Lower lobe of right lung (tissue), 2 donors: ENCODE data around the gene S100A8. TPM values are rescaled to one million over a fixed set of nuclear protein-coding genes. Genes with fewer than 3 reads are reported as not detected.

ENCODE experiments used
- ATAC-seq, 2 donors: fragments of 200-7000 bp; cut with Tn5 transposase; one replicate each; pipeline ENCODE4 v1.9.1; 2020 to 2022; ENCODE audit warnings: mild to moderate bottlenecking in 2 of 2, moderate library complexity in 2 of 2
- DNase-seq: peaks from one replicate; pipeline ENCODE4 v3.0.0-alpha.2; 2020
- H3K27ac ChIP-seq: fragments of 200-600 bp; one replicate; pipeline ENCODE4 v1.8.0; 2022
- H3K27me3 ChIP-seq: fragments of 200-600 bp; one replicate; pipeline ENCODE4 v1.8.0; 2022; ENCODE audit warnings: low read depth
- H3K36me3 ChIP-seq: fragments of 200-600 bp; one replicate; pipeline ENCODE4 v1.8.0; 2022; ENCODE audit warnings: mild to moderate bottlenecking
- H3K4me1 ChIP-seq: fragments of 200-600 bp; one replicate; pipeline ENCODE4 v1.8.0; 2022
- H3K4me3 ChIP-seq: fragments of 200-600 bp; one replicate; pipeline ENCODE4 v1.8.0; 2022; ENCODE audit warnings: mild to moderate bottlenecking
- H3K9me3 ChIP-seq: fragments of 200-600 bp; one replicate; pipeline ENCODE4 v1.8.0; 2022
- intact Hi-C: fragments of 100-400 bp; cut with DNase I; formaldehyde crosslinking; loops from one replicate; pipeline ENCODE4 v1.11.0; 2022
- total RNA-seq: library from RNA; stranded (reverse); fragmentation: NEBNext Ultra II Directional; extraction: Animal tissue kit (Norgen Biotek cat#: 25700); gene quantifications from one replicate; pipeline ENCODE4 v1.2.1, GENCODE V29; 2021
- TF ChIP-seq, protein P1 (sequence below): fragments of 200-600 bp; IDR thresholded peaks from one replicate; pipeline ENCODE4 v1.8.0; 2022; ENCODE audit warnings: antibody characterized with exemption, mild to moderate bottlenecking
- donor health status: DM: no; HTN: yes; CAD: no; lungs with severe emphysema.

The S100A8 gene
- total RNA-seq, 1 donor from 2014 or later = 622 TPM

DNA sequence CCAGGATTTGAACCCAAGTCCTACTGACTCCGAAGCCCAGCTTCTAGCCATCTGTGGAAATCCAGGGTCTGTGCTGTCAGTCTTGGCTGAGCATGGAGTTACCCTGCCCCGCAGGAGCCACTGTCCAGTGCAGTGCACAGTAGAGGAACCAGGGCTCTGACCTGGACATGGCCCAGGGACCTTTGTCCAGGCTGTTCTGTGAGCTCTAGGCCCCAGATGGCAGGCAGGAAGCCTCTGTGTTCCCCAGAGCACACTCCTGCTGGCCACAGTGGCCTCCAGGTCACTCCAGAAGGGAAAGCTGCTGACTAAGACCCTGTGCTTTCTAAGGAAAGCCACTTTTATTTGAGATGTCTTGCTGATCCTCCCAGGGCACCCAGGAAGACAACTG lies 39.3 kb upstream of the S100A8 start:
- ATAC-seq (no peak), DNase-seq (no peak)
- Histone ChIP-seq H3K27ac (no peak overlapping the region), H3K9me3 (no peaks in the 10 kb centered on the region), H3K4me1 (no peaks in the 10 kb centered on the region), H3K36me3 (no peaks in the 10 kb centered on the region), H3K4me3 (no peak overlapping the region), H3K27me3 (peaks cover 5% of the 10 kb centered on the region)
- intact Hi-C loops = no loop called here
- TF ChIP-seq, protein P1, sequence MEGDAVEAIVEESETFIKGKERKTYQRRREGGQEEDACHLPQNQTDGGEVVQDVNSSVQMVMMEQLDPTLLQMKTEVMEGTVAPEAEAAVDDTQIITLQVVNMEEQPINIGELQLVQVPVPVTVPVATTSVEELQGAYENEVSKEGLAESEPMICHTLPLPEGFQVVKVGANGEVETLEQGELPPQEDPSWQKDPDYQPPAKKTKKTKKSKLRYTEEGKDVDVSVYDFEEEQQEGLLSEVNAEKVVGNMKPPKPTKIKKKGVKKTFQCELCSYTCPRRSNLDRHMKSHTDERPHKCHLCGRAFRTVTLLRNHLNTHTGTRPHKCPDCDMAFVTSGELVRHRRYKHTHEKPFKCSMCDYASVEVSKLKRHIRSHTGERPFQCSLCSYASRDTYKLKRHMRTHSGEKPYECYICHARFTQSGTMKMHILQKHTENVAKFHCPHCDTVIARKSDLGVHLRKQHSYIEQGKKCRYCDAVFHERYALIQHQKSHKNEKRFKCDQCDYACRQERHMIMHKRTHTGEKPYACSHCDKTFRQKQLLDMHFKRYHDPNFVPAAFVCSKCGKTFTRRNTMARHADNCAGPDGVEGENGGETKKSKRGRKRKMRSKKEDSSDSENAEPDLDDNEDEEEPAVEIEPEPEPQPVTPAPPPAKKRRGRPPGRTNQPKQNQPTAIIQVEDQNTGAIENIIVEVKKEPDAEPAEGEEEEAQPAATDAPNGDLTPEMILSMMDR = no peak

DNA sequence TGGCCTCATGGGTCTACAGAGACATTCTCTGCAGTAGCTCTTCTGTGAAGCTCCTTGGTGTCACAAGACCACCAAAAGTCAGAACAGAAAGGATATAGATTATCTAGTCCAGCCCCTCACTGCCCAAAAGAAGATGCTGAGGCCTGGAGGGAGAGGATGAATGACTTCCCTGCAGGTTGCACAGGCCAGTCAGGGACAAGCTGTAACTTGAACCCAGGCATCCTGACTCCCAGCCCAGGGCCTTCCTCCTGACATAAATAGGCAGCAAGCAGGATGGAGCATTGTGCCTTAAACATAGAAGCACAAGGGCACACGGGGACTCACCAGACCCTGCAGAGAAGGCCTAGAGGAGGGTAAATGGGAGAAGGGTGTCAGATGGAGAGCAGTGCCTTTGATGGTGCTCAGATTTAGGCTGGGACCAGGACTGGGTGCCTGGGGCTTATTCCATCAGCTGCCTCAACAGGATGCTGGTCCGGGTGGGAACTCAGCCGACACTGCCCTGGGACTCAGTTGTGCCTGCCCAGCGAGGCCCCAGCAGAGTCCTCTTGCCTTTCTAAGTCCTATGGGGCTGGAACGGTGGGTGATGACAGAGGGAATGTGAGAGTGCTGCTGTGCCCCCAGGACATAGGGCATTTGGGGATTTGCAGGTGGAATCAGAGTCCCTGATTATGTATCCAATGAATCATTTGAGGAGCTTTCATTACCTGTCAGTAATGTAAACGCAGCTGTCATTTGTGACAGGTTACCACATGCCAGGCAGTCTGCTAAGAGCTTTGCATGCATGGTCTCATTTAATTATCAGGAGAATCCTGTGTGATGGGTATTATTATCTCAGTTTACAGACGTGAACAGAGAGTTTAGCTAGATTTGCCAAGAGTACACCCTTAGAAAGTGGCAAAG lies 38.6 kb upstream of the S100A8 start:
- H3K9me3 ChIP-seq = no peaks in the 10 kb centered on the region
- no peak overlapping the region for H3K4me3 ChIP-seq
- no peak for DNase-seq
- TF ChIP-seq, protein P1 = no peak
- no peaks in the 10 kb centered on the region for H3K36me3 ChIP-seq
- no peak overlapping the region for H3K27ac ChIP-seq
- ATAC-seq = no peak
- intact Hi-C loops = no loop called here
- peaks cover 6% of the 10 kb centered on the region for H3K27me3 ChIP-seq
- no peaks in the 10 kb centered on the region for H3K4me1 ChIP-seq

DNA sequence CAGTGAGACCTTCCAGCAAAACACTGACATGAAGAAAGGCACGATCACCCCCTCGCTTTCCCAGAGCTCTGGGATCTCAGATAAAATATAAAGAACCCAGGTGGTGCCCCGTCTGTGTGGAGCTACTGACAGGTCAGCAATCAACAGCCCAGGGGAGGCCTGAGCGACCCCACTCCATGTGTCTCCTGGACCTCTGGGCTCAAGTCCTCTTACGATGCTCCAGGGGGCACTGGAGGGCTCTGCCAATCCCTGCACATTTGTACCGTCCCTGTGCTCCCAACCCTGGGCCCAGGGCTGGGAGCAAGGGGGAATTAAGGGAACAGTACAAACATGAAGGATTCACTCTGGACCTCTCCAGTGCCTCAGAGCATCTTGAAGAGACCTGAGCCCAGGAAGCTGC lies 37.9 kb upstream of the S100A8 start:
- intact Hi-C loops = no loop called here
- Histone ChIP-seq H3K9me3 (no peaks in the 10 kb centered on the region), H3K36me3 (no peaks in the 10 kb centered on the region), H3K4me3 (no peak overlapping the region), H3K4me1 (no peaks in the 10 kb centered on the region), H3K27ac (no peak overlapping the region), H3K27me3 (peaks cover 12% of the 10 kb centered on the region)
- DNase-seq = no peak
- TF ChIP-seq, protein P1 = no peak
- no peak for ATAC-seq

DNA sequence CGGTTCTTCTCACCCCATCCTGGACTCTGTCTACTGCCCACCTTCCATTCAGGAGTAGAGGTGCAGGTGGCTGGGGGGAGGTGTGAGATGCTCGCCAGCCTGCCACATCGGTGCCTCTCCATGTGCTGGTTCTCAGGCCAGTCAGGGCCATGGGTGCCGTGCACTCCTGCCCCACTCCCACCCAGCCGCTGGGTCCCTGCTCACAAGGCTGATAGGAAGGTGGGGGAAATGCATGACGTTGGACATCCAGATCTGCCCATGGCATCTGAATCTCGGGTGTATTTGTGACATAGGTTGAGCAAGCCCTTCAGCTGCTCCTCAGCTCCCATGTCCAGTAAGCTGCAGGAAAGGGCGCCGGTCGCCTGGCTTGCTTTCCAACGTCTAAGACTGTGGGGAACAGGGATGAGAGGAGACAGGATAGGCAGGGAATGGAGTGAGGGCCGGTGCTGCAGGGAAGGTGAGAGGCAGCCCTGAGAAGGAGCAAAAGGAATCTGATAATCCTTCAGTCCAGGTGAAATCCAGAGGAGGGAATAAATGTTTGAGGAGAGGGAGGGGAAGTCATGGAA lies 37.3 kb upstream of the S100A8 start:
- intact Hi-C loops = no loop called here
- DNase-seq = no peak

DNA sequence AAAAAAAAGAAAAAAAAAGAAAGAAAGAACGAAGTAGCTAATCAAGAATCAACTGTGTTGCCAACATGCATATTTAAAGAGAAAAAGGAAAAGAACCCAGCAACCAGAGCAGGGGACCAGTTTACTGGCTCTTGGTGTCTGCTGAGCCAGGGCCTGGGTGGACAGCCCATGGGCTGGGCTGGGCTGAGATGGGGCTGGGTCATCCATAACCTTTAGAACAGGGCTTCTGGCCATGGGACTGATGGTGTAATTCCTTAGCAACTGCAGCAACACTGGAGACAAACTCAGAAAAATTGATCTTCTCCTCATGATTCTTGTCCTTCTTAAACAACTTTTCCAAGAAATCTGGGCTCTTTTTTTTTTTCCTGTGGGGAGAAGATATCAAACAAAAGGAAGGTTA lies 35.9 kb upstream of the S100A8 start:
- Histone ChIP-seq H3K27me3 (peaks cover 12% of the 10 kb centered on the region), H3K9me3 (no peaks in the 10 kb centered on the region), H3K4me3 (no peak overlapping the region), H3K36me3 (no peaks in the 10 kb centered on the region), H3K27ac (no peak overlapping the region), H3K4me1 (no peaks in the 10 kb centered on the region)
- TF ChIP-seq, protein P1 = no peak
- intact Hi-C loops = no loop called here
- DNase-seq = no peak
- ATAC-seq = no peak

More for the DNA sequence above, 37.3 kb upstream of the S100A8 start:
- no peak overlapping the region for H3K4me3 ChIP-seq
- no peaks in the 10 kb centered on the region for H3K4me1 ChIP-seq
- no peak overlapping the region for H3K27ac ChIP-seq
- no peaks in the 10 kb centered on the region for H3K9me3 ChIP-seq
- no peaks in the 10 kb centered on the region for H3K36me3 ChIP-seq
- no peak for ATAC-seq
- TF ChIP-seq, protein P1 = no peak
- H3K27me3 ChIP-seq = peaks cover 12% of the 10 kb centered on the region
